Naive thymus-derived CD4-positive, alpha-beta T cell (primary cell): ENCODE results near the gene TMEM132E. TPM values are rescaled to one million over a fixed set of nuclear protein-coding genes. Genes with fewer than 3 reads are reported as not detected.

Experiments
- ATAC-seq: fragments of 150-1000 bp; cut with Tn5 transposase; 2 replicates; pipeline ENCODE4 v1.10.0; 2021; ENCODE audit warnings: mild to moderate bottlenecking, moderate library complexity
- CTCF ChIA-PET: fragments of 350-600 bp; sonication (Branson Sonifier 250); formaldehyde crosslinking; loops from one replicate; lab custom pipeline; 2021; ENCODE audit warnings: antibody characterized with exemption; lab: Charles Lee
- POLR2A ChIA-PET: fragments of 350-600 bp; sonication (Branson Sonifier 250); formaldehyde crosslinking; loops from one replicate; lab custom pipeline; 2021; ENCODE audit warnings: antibody characterized with exemption, inconsistent platforms; lab: Charles Lee
- DNase-seq, 9 donors: peaks; one replicate each; pipeline versions ENCODE4 v3.0.0 to v3.0.0-alpha.2; 2020 to 2022; ENCODE audit warnings: mixed read lengths in 1 of 9
- H3K27ac ChIP-seq: one replicate; pipeline ENCODE4 v1.7.0; 2013; ENCODE audit warnings: mild to moderate bottlenecking, low read depth, low read length, moderate library complexity
- H3K27me3 ChIP-seq, 2 donors: one replicate each; pipeline ENCODE4 v1.7.0; 2013; ENCODE audit warnings: low read length in 2 of 2, mild to moderate bottlenecking in 2 of 2, moderate library complexity in 2 of 2; ENCODE audit not compliant: control insufficient read depth in 2 of 2, insufficient read depth in 2 of 2
- H3K36me3 ChIP-seq, 3 experiments: 1 replicate in 2 of 3; 2 replicates in 1 of 3; pipeline ENCODE4 v1.7.0; 2013; ENCODE audit warnings: low read length in 3 of 3, mild to moderate bottlenecking in 3 of 3, moderate library complexity in 1 of 3; ENCODE audit not compliant: insufficient read depth in 3 of 3, control insufficient read depth in 2 of 3
- H3K4me1 ChIP-seq, 2 donors: one replicate each; pipeline ENCODE4 v1.7.0; 2013; ENCODE audit warnings: low read length in 2 of 2, mild to moderate bottlenecking in 2 of 2, moderate library complexity in 1 of 2; ENCODE audit not compliant: control insufficient read depth in 2 of 2, insufficient read depth in 2 of 2
- H3K4me3 ChIP-seq: 2 replicates; pipeline ENCODE4 v1.7.0; 2013; ENCODE audit warnings: mild to moderate bottlenecking, low read length
- H3K9me3 ChIP-seq, 3 experiments: 1 replicate in 2 of 3; 2 replicates in 1 of 3; pipeline ENCODE4 v1.7.0; 2013; ENCODE audit warnings: low read length in 3 of 3; ENCODE audit not compliant: control insufficient read depth in 2 of 3
- H3K27ac Mint-ChIP-seq, 9 donors: one replicate each; pipeline ENCODE4 v1.8.0; 2020 to 2022; ENCODE audit warnings: mixed read lengths in 9 of 9, mild to moderate bottlenecking in 8 of 9, moderate library complexity in 5 of 9, inconsistent platforms in 2 of 9
- H3K27me3 Mint-ChIP-seq, 5 donors: one replicate each; pipeline ENCODE4 v1.8.0; 2021 to 2022; ENCODE audit warnings: mixed read lengths in 5 of 5, mild to moderate bottlenecking in 1 of 5
- H3K36me3 Mint-ChIP-seq, 5 donors: one replicate each; pipeline ENCODE4 v1.8.0; 2020 to 2022; ENCODE audit warnings: mixed read lengths in 5 of 5, mild to moderate bottlenecking in 3 of 5, inconsistent platforms in 1 of 5
- H3K4me1 Mint-ChIP-seq, 7 donors: one replicate each; pipeline ENCODE4 v1.8.0; 2020 to 2022; ENCODE audit warnings: mixed read lengths in 7 of 7, mild to moderate bottlenecking in 3 of 7, inconsistent platforms in 1 of 7
- H3K4me3 Mint-ChIP-seq, 10 donors: one replicate each; pipeline ENCODE4 v1.8.0; 2020 to 2022; ENCODE audit warnings: mild to moderate bottlenecking in 10 of 10, mixed read lengths in 10 of 10, moderate library complexity in 6 of 10, inconsistent platforms in 2 of 10
- H3K9me3 Mint-ChIP-seq, 11 donors: one replicate each; pipeline ENCODE4 v1.8.0; 2020 to 2022; ENCODE audit warnings: mixed read lengths in 11 of 11, mild to moderate bottlenecking in 4 of 11, inconsistent platforms in 1 of 11, moderate library complexity in 1 of 11
- intact Hi-C, 2 donors: fragments of 100-400 bp; cut with micrococcal nuclease; formaldehyde crosslinking; loops; one replicate each; pipeline ENCODE4 v1.15.1; 2023
- polyA plus RNA-seq, 2 donors: library from polyadenylated mRNA; unstranded; fragments of 300-500 nt; fragmentation: Illumina TruSeq; gene quantifications; one replicate each; pipeline ENCODE4 v1.2.3, GENCODE V29; 2021
- total RNA-seq, 6 experiments: library from RNA in 5 of 6; stranded (reverse) in 5 of 6; gene quantifications; 1 replicate in 5 of 6; 2 replicates in 1 of 6; pipeline ENCODE4 v1.2.3 and lab custom pipeline; 2021 to 2026

The TMEM132E gene
- total and polyA plus RNA-seq, 7 experiments from 2014 or later = 0.10 to 0.89 (median 0.35) TPM; not detected in 1

DNA sequence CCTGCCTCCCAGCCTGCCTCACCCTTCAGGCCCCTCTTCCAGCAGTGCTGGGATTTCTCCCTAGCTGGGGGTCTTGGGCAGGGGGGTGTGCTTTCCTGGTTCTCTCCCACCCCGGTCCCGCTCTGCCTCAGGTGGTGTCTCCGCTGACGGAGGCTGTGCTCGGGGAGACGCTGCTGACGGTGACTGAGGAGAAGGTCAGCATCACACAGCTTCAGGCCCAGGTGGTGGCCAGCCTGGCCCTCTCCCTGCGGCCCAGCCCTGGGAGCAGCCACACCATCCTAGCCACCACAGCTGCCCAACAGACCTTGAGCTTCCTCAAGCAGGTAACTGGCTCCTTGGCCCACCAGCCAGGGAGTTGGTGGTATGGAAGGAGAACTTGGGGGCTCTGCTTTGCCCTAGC, 56.5 kb downstream of the TMEM132E start:
- Mint-ChIP-seq H3K27me3 (peaks cover 0 to 35% (median 0%) of the 10 kb centered on the region in 5 donors), H3K27ac (no peak overlapping the region), H3K4me1 (peaks cover 0 to 19% (median 6%) of the 10 kb centered on the region in 7 donors), H3K4me3 (peak overlapping the region in 2 of 10 donors; percentile 14 to 93), H3K36me3 (no peaks in the 10 kb centered on the region), H3K9me3 (peaks cover 0 to 1% (median 0%) of the 10 kb centered on the region in 11 donors)
- CTCF ChIA-PET = no interaction called here
- Histone ChIP-seq H3K36me3 (no peaks in the 10 kb centered on the region), H3K4me3 (no peak overlapping the region), H3K27ac (no peak overlapping the region), H3K4me1 (peaks cover 4 to 12% of the 10 kb centered on the region in 2 donors), H3K9me3 (no peaks in the 10 kb centered on the region), H3K27me3 (no peaks in the 10 kb centered on the region)
- POLR2A ChIA-PET = no interaction called here
- ATAC-seq = no peak
- DNase-seq = no peak
- intact Hi-C loops = loop anchor here in 1 of 2 donors (2.0 to 5.0 kb wide), 2 partner anchors 206 to 483 kb away; partner anchors contain the start of gene RAD51D

DNA sequence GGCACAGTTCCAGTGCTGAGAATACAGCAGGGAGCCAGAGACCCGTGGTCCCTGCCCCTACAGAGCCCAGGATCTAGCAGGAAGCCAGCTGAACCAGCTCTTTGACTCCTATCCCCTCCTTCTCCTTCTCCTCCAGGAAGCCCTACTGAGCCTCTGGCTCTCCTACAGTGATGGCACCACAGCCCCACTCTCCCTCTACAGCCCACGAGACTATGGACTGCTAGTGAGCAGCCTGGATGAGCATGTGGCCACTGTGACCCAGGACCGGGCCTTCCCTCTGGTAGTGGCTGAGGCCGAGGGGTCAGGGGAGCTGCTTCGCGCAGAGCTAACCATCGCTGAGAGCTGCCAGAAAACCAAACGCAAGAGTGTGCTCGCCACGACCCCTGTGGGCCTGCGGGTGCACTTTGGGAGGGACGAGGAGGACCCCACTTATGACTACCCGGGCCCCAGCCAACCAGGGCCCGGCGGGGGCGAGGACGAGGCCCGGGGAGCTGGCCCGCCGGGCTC, 57.7 kb downstream of the TMEM132E start:
- Histone ChIP-seq H3K4me3 (peak overlapping the region; percentile 68), H3K27ac (no peak overlapping the region), H3K36me3 (no peaks in the 10 kb centered on the region), H3K27me3 (no peaks in the 10 kb centered on the region), H3K4me1 (peaks cover 4 to 12% of the 10 kb centered on the region in 2 donors), H3K9me3 (no peaks in the 10 kb centered on the region)
- no peaks in the 10 kb centered on the region for H3K36me3 Mint-ChIP-seq
- peaks cover 0 to 1% (median 0%) of the 10 kb centered on the region in 11 donors for H3K9me3 Mint-ChIP-seq
- peak overlapping the region in 3 of 9 donors; percentile 2 to 52 (median 21) for H3K27ac Mint-ChIP-seq
- peak overlapping the region in 9 of 10 donors; percentile 70 to 93 (median 90) for H3K4me3 Mint-ChIP-seq
- ATAC-seq = no peak
- intact Hi-C loops = loop anchor here in 1 of 2 donors (2.0 to 5.0 kb wide), 2 partner anchors 205 to 482 kb away; partner anchors contain the start of gene RAD51D
- peaks cover 0 to 35% (median 0%) of the 10 kb centered on the region in 5 donors for H3K27me3 Mint-ChIP-seq
- no peak for DNase-seq
- H3K4me1 Mint-ChIP-seq = peaks cover 0 to 19% (median 6%) of the 10 kb centered on the region in 7 donors
- POLR2A ChIA-PET = interaction anchor here (1.3 to 1.7 kb wide), 2 partner anchors 324 to 453 kb away, joined by 3 to 5 read pairs; partner anchors contain the start of genes CCT6B and ZNF830
- CTCF ChIA-PET = interaction anchor here (0.9 to 2.3 kb wide), 3 partner anchors 11 to 217 kb away, joined by 5 to 9 read pairs (median 6); no protein-coding TSS in a partner anchor

DNA sequence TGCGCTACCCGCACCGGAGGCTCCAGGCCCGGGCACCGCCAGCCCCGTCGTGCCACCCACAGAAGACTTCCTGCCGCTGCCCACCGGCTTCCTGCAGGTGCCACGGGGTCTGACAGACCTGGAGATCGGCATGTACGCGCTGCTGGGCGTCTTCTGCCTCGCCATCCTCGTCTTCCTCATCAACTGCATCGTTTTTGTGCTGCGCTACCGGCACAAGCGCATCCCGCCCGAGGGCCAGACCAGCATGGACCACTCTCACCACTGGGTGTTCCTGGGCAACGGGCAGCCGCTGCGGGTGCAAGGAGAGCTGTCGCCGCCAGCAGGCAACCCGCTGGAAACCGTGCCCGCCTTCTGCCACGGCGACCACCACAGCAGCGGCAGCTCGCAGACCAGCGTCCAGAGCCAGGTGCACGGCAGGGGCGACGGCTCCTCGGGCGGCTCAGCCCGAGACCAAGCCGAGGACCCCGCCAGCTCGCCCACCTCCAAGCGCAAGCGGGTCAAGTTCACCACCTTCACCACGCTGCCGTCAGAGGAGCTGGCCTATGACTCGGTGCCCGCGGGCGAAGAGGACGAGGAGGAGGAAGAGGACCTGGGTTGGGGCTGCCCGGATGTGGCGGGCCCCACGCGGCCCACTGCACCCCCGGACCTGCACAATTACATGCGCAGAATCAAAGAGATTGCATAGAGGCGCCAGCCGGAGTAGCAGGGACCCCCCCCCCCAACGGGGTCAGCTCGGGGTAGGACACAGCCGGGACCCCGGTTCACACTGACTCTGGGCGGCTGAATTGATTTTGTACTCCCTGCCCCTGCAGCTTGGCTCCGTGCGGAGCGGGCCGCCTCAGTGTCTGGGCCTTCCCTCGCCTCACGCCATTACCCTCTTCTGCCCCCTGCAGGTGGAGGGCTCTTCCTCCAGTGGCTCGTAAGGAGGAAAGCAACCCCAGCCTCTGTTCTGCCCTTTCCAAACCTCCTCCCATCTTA, 58.5 kb downstream of the TMEM132E start:
- Histone ChIP-seq H3K36me3 (no peaks in the 10 kb centered on the region), H3K4me3 (peak overlapping the region; percentile 68), H3K27me3 (no peaks in the 10 kb centered on the region), H3K9me3 (no peaks in the 10 kb centered on the region), H3K27ac (peak overlapping the region; percentile 17), H3K4me1 (peaks cover 4 to 12% of the 10 kb centered on the region in 2 donors)
- H3K36me3 Mint-ChIP-seq = no peaks in the 10 kb centered on the region
- ChIA-PET POLR2A (interaction anchor here (0.7 to 1.7 kb wide), 4 partner anchors 9 to 452 kb away, joined by 3 to 5 read pairs (median 4); partner anchors contain the start of genes CCT6B and ZNF830), CTCF (interaction anchor here (0.9 to 2.3 kb wide), 8 partner anchors 8 to 217 kb away, joined by 3 to 9 read pairs (median 5); no protein-coding TSS in a partner anchor)
- H3K4me3 Mint-ChIP-seq = peak overlapping the region; percentile 30 to 93 (median 89)
- DNase-seq (peak; percentile 63 to 86 (median 80)), ATAC-seq (peak; percentile 96)
- peak overlapping the region in 6 of 9 donors; percentile 25 to 76 (median 56) for H3K27ac Mint-ChIP-seq
- peaks cover 0 to 1% (median 0%) of the 10 kb centered on the region in 11 donors for H3K9me3 Mint-ChIP-seq
- H3K27me3 Mint-ChIP-seq = peaks cover 0 to 35% (median 3%) of the 10 kb centered on the region in 5 donors
- H3K4me1 Mint-ChIP-seq = peaks cover 0 to 19% (median 6%) of the 10 kb centered on the region in 7 donors
- intact Hi-C loops = loop anchor here (1.0 to 5.0 kb wide), 9 partner anchors 53 to 481 kb away; partner anchors contain the start of genes LIG3 (in 1 of the 2) and RAD51D (in 1 of the 2)

DNA sequence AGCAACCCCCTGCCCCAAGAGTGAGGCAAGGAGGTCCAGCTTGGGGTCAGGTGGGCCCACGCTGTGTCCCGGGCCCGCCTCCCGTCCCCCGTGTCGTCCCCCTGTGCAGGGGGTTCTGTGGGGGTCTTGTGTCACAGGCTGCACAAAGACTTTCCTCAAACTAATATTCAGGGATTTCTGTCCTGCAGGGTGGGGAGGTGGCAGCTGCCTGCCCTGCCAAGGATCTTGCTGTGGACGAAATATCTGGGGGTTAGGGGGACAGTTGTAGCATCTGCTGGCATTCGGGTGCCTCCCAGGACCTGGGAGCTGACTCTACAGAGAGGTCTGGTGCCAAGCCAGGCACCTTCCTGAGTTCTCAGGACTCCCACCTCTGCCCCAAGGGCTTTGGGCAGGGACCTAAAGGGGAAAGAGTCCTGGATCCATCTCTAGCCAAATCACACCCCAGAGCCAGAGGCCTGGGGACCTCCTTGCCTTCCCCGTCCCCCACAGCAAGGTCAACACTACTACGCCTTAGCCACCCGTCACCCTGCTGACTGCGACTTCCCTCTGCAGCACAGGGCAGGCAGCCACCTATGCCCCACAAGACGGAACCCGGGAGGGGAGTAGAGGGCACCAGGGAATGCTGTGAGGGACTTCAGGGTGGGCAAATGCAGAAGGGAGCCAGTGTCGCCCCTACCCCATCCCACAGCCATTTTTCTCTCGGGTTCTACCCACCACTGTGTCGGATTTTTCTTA, 59.3 kb downstream of the TMEM132E start:
- intact Hi-C loops = loop anchor here (1.0 to 5.0 kb wide), 8 partner anchors 53 to 440 kb away; partner anchors contain the start of gene LIG3 (in 1 of the 2)
- H3K27me3 ChIP-seq = no peaks in the 10 kb centered on the region
- H3K36me3 ChIP-seq = no peaks in the 10 kb centered on the region
- POLR2A ChIA-PET = interaction anchor here (1.3 to 1.7 kb wide), 3 partner anchors 10 to 451 kb away, joined by 3 to 5 read pairs (median 5); partner anchors contain the start of genes CCT6B and ZNF830
- H3K9me3 ChIP-seq = no peaks in the 10 kb centered on the region
- CTCF ChIA-PET = interaction anchor here (1.0 to 2.3 kb wide), 6 partner anchors 9 to 216 kb away, joined by 3 to 9 read pairs (median 4); no protein-coding TSS in a partner anchor
- ATAC-seq = no peak
- no peak for DNase-seq
- H3K4me1 ChIP-seq = peaks cover 4 to 12% of the 10 kb centered on the region in 2 donors
- H3K27ac ChIP-seq = no peak overlapping the region
- peak overlapping the region; percentile 30 to 93 (median 89) for H3K4me3 Mint-ChIP-seq
- H3K36me3 Mint-ChIP-seq = no peaks in the 10 kb centered on the region
- H3K9me3 Mint-ChIP-seq = peaks cover 0 to 1% (median 0%) of the 10 kb centered on the region in 11 donors
- peaks cover 0 to 19% (median 6%) of the 10 kb centered on the region in 7 donors for H3K4me1 Mint-ChIP-seq
- H3K27ac Mint-ChIP-seq = peak overlapping the region in 3 of 9 donors; percentile 40 to 59 (median 43)
- H3K4me3 ChIP-seq = peak overlapping the region; percentile 68
- peaks cover 0 to 32% (median 8%) of the 10 kb centered on the region in 5 donors for H3K27me3 Mint-ChIP-seq

DNA sequence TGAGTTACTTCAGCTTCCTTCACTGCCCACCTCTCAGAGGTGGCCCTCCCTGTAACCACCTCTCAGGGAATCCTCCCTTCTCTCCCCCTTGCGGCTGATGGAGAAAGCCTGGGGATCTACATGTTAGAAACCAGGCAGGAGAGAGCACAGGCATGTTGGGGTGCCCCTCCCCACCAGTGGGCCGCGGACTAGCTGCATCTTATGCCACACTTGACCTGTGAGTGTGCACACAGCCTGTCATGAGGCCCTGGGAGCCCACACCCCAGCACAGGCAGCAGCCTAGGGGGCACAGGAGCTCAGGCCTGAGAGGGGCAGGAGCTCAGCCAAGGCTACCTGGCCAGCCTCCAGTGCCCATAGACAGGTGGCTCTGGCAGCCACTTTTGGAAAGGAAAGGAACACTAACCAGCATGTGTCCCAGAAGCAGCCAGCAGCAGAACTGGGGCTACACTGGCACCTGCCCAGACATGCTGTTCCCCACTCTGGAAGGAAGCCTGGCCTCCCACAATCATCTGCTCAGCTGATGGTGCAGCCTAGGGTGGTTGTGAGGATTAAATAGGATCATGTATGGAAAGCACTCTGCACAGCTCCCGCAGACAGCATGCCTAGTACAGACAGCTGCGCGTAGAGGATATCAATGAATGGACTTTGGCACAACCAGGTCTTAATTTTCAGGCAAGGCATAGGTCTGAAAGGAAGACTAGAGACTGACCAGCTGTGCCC, 60.5 kb downstream of the TMEM132E start:
- peak overlapping the region in 1 of 10 donors; percentile 20 for H3K4me3 Mint-ChIP-seq
- Histone ChIP-seq H3K27me3 (no peaks in the 10 kb centered on the region), H3K4me3 (no peak overlapping the region), H3K9me3 (no peaks in the 10 kb centered on the region), H3K4me1 (peaks cover 4 to 12% of the 10 kb centered on the region in 2 donors), H3K36me3 (no peaks in the 10 kb centered on the region), H3K27ac (no peak overlapping the region)
- no peaks in the 10 kb centered on the region for H3K36me3 Mint-ChIP-seq
- peaks cover 5 to 38% (median 16%) of the 10 kb centered on the region in 5 donors for H3K27me3 Mint-ChIP-seq
- POLR2A ChIA-PET = no interaction called here
- no peak for DNase-seq
- H3K9me3 Mint-ChIP-seq = peaks cover 0 to 1% (median 0%) of the 10 kb centered on the region in 11 donors
- CTCF ChIA-PET = interaction anchor here (0.7 to 1.3 kb wide), 2 partner anchors 12 to 97 kb away, joined by 3 to 4 read pairs; no protein-coding TSS in a partner anchor
- intact Hi-C loops = loop anchor here (2.0 to 5.0 kb wide), 3 partner anchors 202 to 441 kb away; no protein-coding TSS in a partner anchor
- H3K27ac Mint-ChIP-seq = no peak overlapping the region
- peaks cover 0 to 19% (median 6%) of the 10 kb centered on the region in 7 donors for H3K4me1 Mint-ChIP-seq
- no peak for ATAC-seq
